ENCODE data around the gene SERPINA3.

- TF ChIP-seq CTCF (optimal IDR thresholded peaks at IDR 0.05 in 1 of 3, IDR thresholded peaks at IDR 0.05 in 1 of 3, conservative IDR thresholded peaks at IDR 0.05 in 1 of 3; ENCODE audit: extremely low read depth in 1 of 3, insufficient read depth in 2 of 3, low read length in 3 of 3) (no peak), EZH2 (IDR thresholded peaks at IDR 0.05; ENCODE audit: low read length) (no peak)
Measured at GRCh38 chr14:94612174-94612573, at the start of gene SERPINA3.
